Measurements from ENCODE around the gene NAA40.

Gene NAA40

GRCh38 chr11:63909591-63910506 lies 29.0 kb upstream of the NAA40 start:
- Histone ChIP-seq H3K27ac (peak overlapping the region; percentile 69), H3K9me3 (ENCODE audit: severe bottlenecking) (no peaks in the 10 kb centered on the region), H3K27me3 (ENCODE audit: insufficient read depth, low read depth, severe bottlenecking) (no peaks in the 10 kb centered on the region), H3K36me3 (peaks cover 61% of the 10 kb centered on the region), H3K4me3 (ENCODE audit: low read depth, low read length) (no peak overlapping the region)
- TF ChIP-seq CTCF (IDR thresholded peaks at IDR 0.05; ENCODE audit: low read depth, low read length) = no peak
- DNase-seq = peak; percentile 49

GRCh38 chr11:63910675-63911074 lies 28.1 kb upstream of the NAA40 start:
- H3K36me3 ChIP-seq = peaks cover 58% of the 10 kb centered on the region
- H3K27me3 ChIP-seq (ENCODE audit: insufficient read depth, low read depth, severe bottlenecking) = no peaks in the 10 kb centered on the region
- H3K9me3 ChIP-seq (ENCODE audit: severe bottlenecking) = no peaks in the 10 kb centered on the region
- DNase-seq = no peak
- H3K4me3 ChIP-seq (ENCODE audit: low read depth, low read length) = no peak overlapping the region
- TF ChIP-seq CTCF (IDR thresholded peaks at IDR 0.05; ENCODE audit: low read depth, low read length) = no peak
- H3K27ac ChIP-seq = peak overlapping the region; percentile 69

- no peak for DNase-seq
- no peak overlapping the region for H3K27ac ChIP-seq
- H3K36me3 ChIP-seq = peaks cover 57% of the 10 kb centered on the region
- H3K27me3 ChIP-seq (ENCODE audit: insufficient read depth, low read depth, severe bottlenecking) = no peaks in the 10 kb centered on the region
- no peak for TF ChIP-seq CTCF (IDR thresholded peaks at IDR 0.05; ENCODE audit: low read depth, low read length)
- no peaks in the 10 kb centered on the region for H3K9me3 ChIP-seq (ENCODE audit: severe bottlenecking)
- no peak overlapping the region for H3K4me3 ChIP-seq (ENCODE audit: low read depth, low read length)
Observed at GRCh38 chr11:63911440-63911839, 27.4 kb upstream of the NAA40 start.

GRCh38 chr11:63911876-63912275 lies 26.9 kb upstream of the NAA40 start:
- Histone ChIP-seq H3K9me3 (ENCODE audit: severe bottlenecking) (no peaks in the 10 kb centered on the region), H3K27me3 (ENCODE audit: insufficient read depth, low read depth, severe bottlenecking) (no peaks in the 10 kb centered on the region), H3K36me3 (peaks cover 57% of the 10 kb centered on the region), H3K4me3 (ENCODE audit: low read depth, low read length) (no peak overlapping the region), H3K27ac (no peak overlapping the region)
- DNase-seq = no peak
- no peak for TF ChIP-seq CTCF (IDR thresholded peaks at IDR 0.05; ENCODE audit: low read depth, low read length)

GRCh38 chr11:63912678-63913077 lies 26.1 kb upstream of the NAA40 start:
- no peak for TF ChIP-seq CTCF (IDR thresholded peaks at IDR 0.05; ENCODE audit: low read depth, low read length)
- no peak overlapping the region for H3K4me3 ChIP-seq (ENCODE audit: low read depth, low read length)
- no peaks in the 10 kb centered on the region for H3K27me3 ChIP-seq (ENCODE audit: insufficient read depth, low read depth, severe bottlenecking)
- no peak overlapping the region for H3K27ac ChIP-seq
- H3K9me3 ChIP-seq (ENCODE audit: severe bottlenecking) = no peaks in the 10 kb centered on the region
- peaks cover 55% of the 10 kb centered on the region for H3K36me3 ChIP-seq
- no peak for DNase-seq

Data from WERI-Rb-1 (cell line).